GM12892 (cell line): ENCODE results near the gene CORO6. TPM values are rescaled to one million over a fixed set of nuclear protein-coding genes. Genes with fewer than 3 reads are reported as not detected.

Experiments used
- DNase-seq: peaks from one replicate; pipeline ENCODE4 v3.0.0; 2011; ENCODE audit not compliant: insufficient read length
- FAIRE-seq: peaks from 2 replicates; lab custom pipeline; 2011; peaks lifted over from hg19 to GRCh38; lab: Jason Lieb, UNC
- POLR2A ChIP-seq: IDR thresholded peaks from 2 replicates; pipeline ENCODE4 v1.6.1; 2011; ENCODE audit warnings: low read depth, low read length, control low read depth
- POLR2AphosphoS5 ChIP-seq: IDR thresholded peaks from 2 replicates; pipeline ENCODE4 v1.6.1; 2011; ENCODE audit warnings: low read depth, low read length, control low read depth
- TAF1 ChIP-seq: IDR thresholded peaks from 2 replicates; pipeline ENCODE4 v1.6.1; 2011; ENCODE audit warnings: low read depth, mild to moderate bottlenecking, control low read depth, low read length, borderline replicate concordance
- polyA plus RNA-seq: library from polyadenylated mRNA; unstranded; fragments of >200 nt; gene quantifications from one replicate; pipeline ENCODE4 v1.2.1, GENCODE V29; 2012; ENCODE audit warnings: missing spikeins, inconsistent platforms; ENCODE audit not compliant: missing spikeins

Gene CORO6
- 0.70 TPM for polyA plus RNA-seq

GRCh38 chr17:29622337-29623282, at the start of gene CORO6:
CORO6 (minus strand) TSS chr17:29622912; CDS start chr17:29621421, 1,491 bp downstream.
- peak; percentile 91 for FAIRE-seq
- peak; percentile 44; the same call in 1 of the 2 replicates for TF ChIP-seq POLR2A
- 0 out of 2 replicates have a peak, but pooled peaks have one; percentile 33 for TF ChIP-seq POLR2AphosphoS5
- TF ChIP-seq TAF1 = no peak
- DNase-seq = peak; percentile 73

GRCh38 chr17:29671661-29672060, 48.9 kb upstream of the CORO6 start:
- DNase-seq (no peak), FAIRE-seq (no peak)
- TF ChIP-seq TAF1 (no peak), POLR2A (no peak), POLR2AphosphoS5 (no peak)

GRCh38 chr17:29669266-29669665, 46.6 kb upstream of the CORO6 start:
- no peak for TF ChIP-seq TAF1
- no peak for TF ChIP-seq POLR2A
- no peak for TF ChIP-seq POLR2AphosphoS5
- DNase-seq = no peak
- FAIRE-seq = no peak

GRCh38 chr17:29667969-29668368, 45.3 kb upstream of the CORO6 start:
- DNase-seq (no peak), FAIRE-seq (no peak)
- no peak for TF ChIP-seq POLR2AphosphoS5

- DNase-seq (no peak), FAIRE-seq (no peak)
- TF ChIP-seq TAF1 = no peak
Measured at GRCh38 chr17:29665481-29665810, 42.7 kb upstream of the CORO6 start.

GRCh38 chr17:29664743-29665480, 42.2 kb upstream of the CORO6 start:
- TF ChIP-seq POLR2A (no peak), POLR2AphosphoS5 (no peak), TAF1 (no peak)
- peak; percentile 5 for FAIRE-seq
- no peak for DNase-seq

GRCh38 chr17:29663155-29663554, 40.4 kb upstream of the CORO6 start:
- DNase-seq (no peak), FAIRE-seq (no peak)
- TF ChIP-seq POLR2AphosphoS5 (no peak), TAF1 (no peak), POLR2A (no peak)

- TF ChIP-seq POLR2AphosphoS5 = no peak
- TF ChIP-seq POLR2A = no peak
- FAIRE-seq (no peak), DNase-seq (no peak)
Measured at GRCh38 chr17:29661213-29661612, 38.5 kb upstream of the CORO6 start.

GRCh38 chr17:29659155-29659554, 36.4 kb upstream of the CORO6 start:
- FAIRE-seq = no peak
- no peak for DNase-seq
- TF ChIP-seq POLR2AphosphoS5 (no peak), TAF1 (no peak), POLR2A (no peak)

GRCh38 chr17:29655323-29655722, 32.6 kb upstream of the CORO6 start:
- FAIRE-seq = no peak
- no peak for TF ChIP-seq TAF1
- TF ChIP-seq POLR2A = no peak
- no peak for TF ChIP-seq POLR2AphosphoS5
- DNase-seq = no peak

- FAIRE-seq (no peak), DNase-seq (no peak)
- TF ChIP-seq TAF1 (no peak), POLR2AphosphoS5 (no peak), POLR2A (no peak)
Measured at GRCh38 chr17:29653995-29654714, 31.4 kb upstream of the CORO6 start.
